SJSA1 (cell line): ENCODE results near the gene TNFSF11. TPM values are rescaled to one million over a fixed set of nuclear protein-coding genes. Genes with fewer than 3 reads are reported as not detected.
A peak's percentile ranks its signal among the peaks of the same experiment; 100 is the strongest.

Source experiments
- DNase-seq, 2 experiments: peaks; one replicate each; pipeline ENCODE4 v3.0.0-alpha.2; 2015 to 2020; ENCODE audit warnings: low spot score in 2 of 2, low read depth in 1 of 2
- H3K27ac ChIP-seq: fragments of 250-450 bp; sonication (Bioruptor Pico); 2 replicates; pipeline ENCODE4 v1.5.1; 2020; ENCODE audit warnings: mild to moderate bottlenecking, moderate library complexity
- H3K27me3 ChIP-seq: fragments of 250-450 bp; sonication (Bioruptor Pico); replicated peaks from 2 replicates; pipeline ENCODE4 v1.5.1; 2020; ENCODE audit warnings: mild to moderate bottlenecking, moderate library complexity
- H3K36me3 ChIP-seq: fragments of 250-450 bp; sonication (Bioruptor Pico); 2 replicates; pipeline ENCODE4 v1.5.1; 2020; ENCODE audit warnings: mild to moderate bottlenecking
- H3K4me1 ChIP-seq: fragments of 250-450 bp; sonication (Bioruptor Pico); replicated peaks from 2 replicates; pipeline ENCODE4 v1.6.1; 2021; ENCODE audit warnings: mild to moderate bottlenecking
- H3K4me3 ChIP-seq: fragments of 250-450 bp; sonication (Bioruptor Pico); 2 replicates; pipeline ENCODE4 v1.5.1; 2020; ENCODE audit warnings: mild to moderate bottlenecking
- H3K9me3 ChIP-seq: fragments of 250-450 bp; sonication (Bioruptor Pico); replicated peaks from 2 replicates; pipeline ENCODE4 v1.5.1; 2020; ENCODE audit warnings: mild to moderate bottlenecking
- total RNA-seq: library from RNA; depleted of rRNA; stranded (reverse); fragments of >200 nt; shearing (Covaris generic); gene quantifications from 2 replicates; pipeline ENCODE4 v1.2.3, GENCODE V29; 2014

The TNFSF11 gene
- total RNA-seq, 1 experiment from 2014 or later = 0.05 TPM

DNA sequence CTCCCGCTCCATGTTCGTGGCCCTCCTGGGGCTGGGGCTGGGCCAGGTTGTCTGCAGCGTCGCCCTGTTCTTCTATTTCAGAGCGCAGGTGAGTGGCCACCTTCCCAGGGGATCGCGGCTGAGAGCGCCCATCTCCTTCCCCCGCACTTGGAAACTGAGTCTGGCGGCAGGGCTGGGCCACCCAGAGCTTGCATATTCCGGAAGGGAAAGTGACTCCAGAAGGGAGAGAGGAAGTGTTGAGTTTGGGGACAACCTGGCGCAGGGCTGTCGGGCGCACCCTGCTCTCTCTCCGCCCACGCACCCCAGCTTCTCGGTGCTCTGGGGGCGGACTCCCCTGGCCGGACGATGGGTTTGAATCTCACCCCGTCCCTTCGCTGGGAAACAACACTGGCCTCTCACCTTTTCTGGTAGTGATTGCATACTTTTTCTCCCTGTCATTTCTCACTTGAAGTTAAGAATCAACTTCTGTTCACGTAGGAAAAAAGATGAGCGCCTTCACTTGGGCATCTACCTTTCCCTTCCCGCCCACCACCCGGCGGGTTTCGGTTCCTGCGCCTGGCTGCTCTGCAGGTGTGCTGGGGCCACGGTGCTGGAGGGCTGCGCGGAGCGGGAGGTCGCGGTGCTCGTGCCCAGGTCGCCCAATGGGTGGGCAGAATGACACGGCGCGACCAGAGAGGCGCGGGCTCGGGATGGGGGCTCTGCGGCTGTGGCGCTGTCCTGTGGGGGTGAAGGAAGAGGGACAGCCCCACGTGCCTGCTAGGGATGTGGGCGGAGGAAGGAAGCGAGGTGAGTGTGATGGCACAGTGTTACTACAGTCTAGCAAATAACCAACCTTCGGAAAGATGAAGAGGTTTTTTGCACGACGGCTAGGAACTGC is 721 bp downstream of the TNFSF11 start:
- Histone ChIP-seq H3K36me3 (no peaks in the 10 kb centered on the region), H3K27ac (no peak overlapping the region), H3K27me3 (peaks cover 7% of the 10 kb centered on the region; the same call in 1 of the 2 replicates), H3K4me1 (no peaks in the 10 kb centered on the region), H3K9me3 (no peaks in the 10 kb centered on the region), H3K4me3 (peak overlapping the region; percentile 19; the same call in 1 of the 2 replicates)
- no peak for DNase-seq

GRCh38 chr13:42575938-42576337 is 2.0 kb downstream of the TNFSF11 start:
- Histone ChIP-seq H3K9me3 (no peaks in the 10 kb centered on the region), H3K36me3 (no peaks in the 10 kb centered on the region), H3K27me3 (peaks cover 7% of the 10 kb centered on the region; the same call in 1 of the 2 replicates), H3K27ac (no peak overlapping the region), H3K4me3 (no peak overlapping the region), H3K4me1 (no peaks in the 10 kb centered on the region)
- DNase-seq = no peak

GRCh38 chr13:42577538-42577937 is 3.6 kb downstream of the TNFSF11 start:
- no peaks in the 10 kb centered on the region for H3K4me1 ChIP-seq
- no peaks in the 10 kb centered on the region for H3K9me3 ChIP-seq
- H3K36me3 ChIP-seq = no peaks in the 10 kb centered on the region
- no peak overlapping the region for H3K27ac ChIP-seq
- H3K4me3 ChIP-seq = no peak overlapping the region
- peaks cover 7% of the 10 kb centered on the region; the same call in 1 of the 2 replicates for H3K27me3 ChIP-seq
- DNase-seq = no peak

- Histone ChIP-seq H3K27me3 (peaks cover 5% of the 10 kb centered on the region; the same call in 1 of the 2 replicates), H3K36me3 (no peaks in the 10 kb centered on the region), H3K4me1 (no peaks in the 10 kb centered on the region), H3K9me3 (no peaks in the 10 kb centered on the region), H3K27ac (no peak overlapping the region), H3K4me3 (no peak overlapping the region)
- no peak for DNase-seq
These were observed 6.7 kb downstream of the TNFSF11 start for GRCh38 chr13:42580644-42581043.

DNA sequence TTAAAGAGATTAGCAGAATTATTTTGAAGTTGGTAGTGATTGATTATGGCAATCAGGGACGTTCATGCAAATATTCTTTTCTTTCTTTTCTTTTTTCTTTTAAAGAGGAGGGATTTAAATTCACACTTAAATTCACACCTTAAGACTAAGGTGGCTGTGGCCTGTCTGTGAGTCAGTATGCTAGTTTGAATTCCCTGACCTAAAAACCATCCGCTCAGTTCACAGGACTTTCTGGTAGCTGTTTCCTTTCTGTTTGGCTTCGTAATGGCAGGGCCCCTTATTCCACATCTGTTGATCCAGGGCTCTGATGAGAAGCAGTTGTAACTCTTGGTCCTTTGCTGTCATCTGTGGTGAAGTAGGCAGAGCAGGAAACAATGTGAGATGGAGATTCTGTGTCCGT is 7.5 kb downstream of the TNFSF11 start:
- Histone ChIP-seq H3K4me3 (no peak overlapping the region), H3K4me1 (no peaks in the 10 kb centered on the region), H3K27ac (no peak overlapping the region), H3K36me3 (no peaks in the 10 kb centered on the region), H3K9me3 (no peaks in the 10 kb centered on the region), H3K27me3 (no peaks in the 10 kb centered on the region)
- no peak for DNase-seq

DNA sequence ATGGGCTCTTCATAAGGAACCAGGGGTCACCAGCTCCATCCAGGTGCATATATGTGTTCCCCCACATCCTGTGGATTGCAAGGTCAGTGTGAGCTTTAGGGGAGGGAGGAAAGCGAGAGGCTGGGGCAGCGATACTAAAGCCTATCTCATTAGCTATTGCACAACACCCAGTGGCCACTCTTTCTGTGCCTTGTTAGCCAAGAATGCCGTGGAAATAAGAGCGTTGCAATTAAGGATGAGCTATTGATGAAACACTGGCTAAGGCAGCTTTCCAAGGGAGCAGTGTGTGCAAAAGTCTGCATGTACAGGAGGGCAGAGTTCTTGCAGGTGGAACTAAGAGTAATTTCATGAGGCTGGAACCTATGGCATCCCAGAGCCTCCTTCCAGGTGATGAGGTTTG is 17.6 kb downstream of the TNFSF11 start:
- no peaks in the 10 kb centered on the region for H3K36me3 ChIP-seq
- DNase-seq = no peak
- no peak overlapping the region for H3K27ac ChIP-seq
- H3K9me3 ChIP-seq = no peaks in the 10 kb centered on the region
- no peak overlapping the region for H3K4me3 ChIP-seq
- peaks cover 11% of the 10 kb centered on the region for H3K4me1 ChIP-seq
- no peaks in the 10 kb centered on the region for H3K27me3 ChIP-seq

- H3K9me3 ChIP-seq = no peaks in the 10 kb centered on the region
- no peaks in the 10 kb centered on the region for H3K27me3 ChIP-seq
These were observed 19.3 kb downstream of the TNFSF11 start for GRCh38 chr13:42592915-42593900.

DNA sequence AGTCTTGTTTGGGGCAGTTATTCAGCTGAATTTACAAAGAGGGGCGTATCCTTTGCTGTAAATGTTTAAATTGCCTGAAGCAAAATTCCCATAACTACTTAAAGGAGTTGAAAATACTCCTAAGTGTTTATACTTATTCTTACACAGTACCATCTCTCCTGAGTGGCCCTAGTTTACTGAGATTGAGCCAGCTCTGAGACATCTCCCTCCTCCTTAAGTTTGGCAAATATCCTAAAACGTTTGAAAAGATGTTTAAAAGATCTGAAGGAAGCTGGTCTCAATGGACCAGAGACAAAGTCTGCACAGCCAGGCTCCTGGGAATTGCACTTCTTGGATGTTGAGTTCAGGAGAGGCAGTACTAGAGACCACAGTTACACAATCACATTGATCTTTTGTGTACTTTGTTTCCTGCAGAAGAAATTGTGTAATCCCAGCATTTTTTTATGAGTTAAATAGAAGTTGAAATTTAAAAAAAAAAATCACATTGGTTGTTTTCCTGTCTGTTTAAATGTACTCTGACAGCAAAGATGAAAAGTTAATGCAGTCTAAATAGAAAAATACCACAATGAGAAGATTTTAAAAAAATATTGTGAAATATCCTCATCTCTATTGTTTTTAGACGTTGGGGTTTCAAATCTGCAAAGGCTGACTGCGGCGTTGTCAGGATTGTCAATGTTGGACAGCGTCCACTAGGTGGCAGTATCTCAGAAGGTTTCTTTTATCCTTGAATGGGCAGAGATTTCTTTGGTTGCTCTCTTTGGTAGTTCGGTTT is 20.7 kb downstream of the TNFSF11 start:
- H3K36me3 ChIP-seq = no peaks in the 10 kb centered on the region
- H3K27ac ChIP-seq = peak overlapping the region; percentile 33
- no peaks in the 10 kb centered on the region for H3K27me3 ChIP-seq
- no peak overlapping the region for H3K4me3 ChIP-seq
- H3K4me1 ChIP-seq = peaks cover 11% of the 10 kb centered on the region
- H3K9me3 ChIP-seq = no peaks in the 10 kb centered on the region
- peak; percentile 56 to 75 for DNase-seq

More at GRCh38 chr13:42592915-42593900, 19.3 kb downstream of the TNFSF11 start:
- peaks cover 11% of the 10 kb centered on the region for H3K4me1 ChIP-seq
- no peak overlapping the region for H3K4me3 ChIP-seq
- DNase-seq = no peak
- H3K27ac ChIP-seq = no peak overlapping the region
- no peaks in the 10 kb centered on the region for H3K36me3 ChIP-seq

DNA sequence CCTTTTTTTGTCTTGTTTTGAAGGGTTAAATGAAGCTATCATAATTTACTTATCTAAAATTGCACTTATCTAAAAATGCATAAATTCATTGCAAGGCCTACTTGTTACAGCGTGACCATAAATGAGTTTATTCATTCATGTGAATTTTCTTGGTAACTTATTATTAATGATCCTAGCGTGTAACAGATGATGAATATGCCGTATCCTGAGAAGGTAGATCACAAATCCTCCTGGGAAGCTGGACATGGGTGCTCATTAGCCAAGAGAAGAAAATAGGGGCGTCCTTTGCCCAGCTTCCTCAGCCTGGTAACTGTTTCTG is 21.3 kb downstream of the TNFSF11 start:
- DNase-seq = no peak
- peaks cover 11% of the 10 kb centered on the region for H3K4me1 ChIP-seq
- H3K9me3 ChIP-seq = no peaks in the 10 kb centered on the region
- H3K27me3 ChIP-seq = no peaks in the 10 kb centered on the region
- H3K4me3 ChIP-seq = no peak overlapping the region
- no peaks in the 10 kb centered on the region for H3K36me3 ChIP-seq
- H3K27ac ChIP-seq = no peak overlapping the region

- no peak for DNase-seq
- Histone ChIP-seq H3K36me3 (no peaks in the 10 kb centered on the region), H3K27ac (no peak overlapping the region), H3K27me3 (no peaks in the 10 kb centered on the region), H3K4me3 (no peak overlapping the region), H3K4me1 (peaks cover 26% of the 10 kb centered on the region), H3K9me3 (no peaks in the 10 kb centered on the region)
These were observed 23.6 kb downstream of the TNFSF11 start for GRCh38 chr13:42597505-42597904.

- Histone ChIP-seq H3K36me3 (no peaks in the 10 kb centered on the region), H3K4me3 (no peak overlapping the region), H3K4me1 (peaks cover 15% of the 10 kb centered on the region), H3K27ac (peak overlapping the region; percentile 44), H3K27me3 (no peaks in the 10 kb centered on the region), H3K9me3 (no peaks in the 10 kb centered on the region)
- peak in 1 of 2 experiments; percentile 10 for DNase-seq
These were observed 27.0 kb downstream of the TNFSF11 start for GRCh38 chr13:42600943-42601342.

DNA sequence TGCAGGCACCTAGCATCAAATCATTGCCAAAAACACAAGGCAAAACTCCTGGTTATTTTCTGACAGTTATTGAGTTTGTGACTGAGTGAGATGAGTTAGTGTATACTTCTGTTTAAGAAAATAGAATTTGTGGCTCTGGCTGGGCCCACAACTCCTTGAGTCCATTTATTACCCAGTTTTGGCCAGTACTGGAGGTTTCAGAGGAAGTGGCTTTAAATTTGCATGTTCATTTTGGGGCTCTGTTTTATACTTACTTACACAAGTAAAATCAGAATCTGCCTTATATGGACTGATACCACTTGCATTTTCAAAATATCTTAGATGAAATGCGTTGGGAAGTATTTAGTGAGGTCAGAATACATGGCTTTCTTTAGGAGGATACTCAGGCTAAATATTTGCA is 29.0 kb downstream of the TNFSF11 start:
- Histone ChIP-seq H3K27me3 (no peaks in the 10 kb centered on the region), H3K36me3 (no peaks in the 10 kb centered on the region), H3K4me3 (no peak overlapping the region), H3K4me1 (peaks cover 15% of the 10 kb centered on the region), H3K27ac (no peak overlapping the region), H3K9me3 (no peaks in the 10 kb centered on the region)
- no peak for DNase-seq

GRCh38 chr13:42603571-42603970 is 29.6 kb downstream of the TNFSF11 start:
- Histone ChIP-seq H3K27ac (no peak overlapping the region), H3K27me3 (no peaks in the 10 kb centered on the region), H3K4me1 (peaks cover 15% of the 10 kb centered on the region), H3K36me3 (no peaks in the 10 kb centered on the region), H3K4me3 (no peak overlapping the region), H3K9me3 (no peaks in the 10 kb centered on the region)
- no peak for DNase-seq
